Measurements from ENCODE around the gene AP2A1.

AP2A1 gene

GRCh38 chr19:49766007-49766929, 533 bp upstream of the AP2A1 start:
- peak; percentile 99 to 100 (median 100) for DNase-seq

GRCh38 chr19:49767381-49767780, 580 bp downstream of the AP2A1 start:
- DNase-seq: peak in 2 of 4 experiments; percentile 4 to 20

- DNase-seq: no peak
Measured at GRCh38 chr19:49767967-49768581, 1.3 kb downstream of the AP2A1 start.

- no peak for DNase-seq
Measured at GRCh38 chr19:49770529-49770928, 3.7 kb downstream of the AP2A1 start.

GRCh38 chr19:49771674-49772139, 4.9 kb downstream of the AP2A1 start:
- DNase-seq: no peak

GRCh38 chr19:49772850-49773432, 6.1 kb downstream of the AP2A1 start:
- no peak for DNase-seq

- no peak for DNase-seq
Measured at GRCh38 chr19:49773663-49774350, 7.0 kb downstream of the AP2A1 start.

GRCh38 chr19:49774969-49775368, 8.2 kb downstream of the AP2A1 start:
- DNase-seq: no peak

- DNase-seq: no peak
Measured at GRCh38 chr19:49775742-49776370, 9.1 kb downstream of the AP2A1 start.

- no peak for DNase-seq
Measured at GRCh38 chr19:49776371-49776764, 9.6 kb downstream of the AP2A1 start.

GRCh38 chr19:49779731-49780555, 13.1 kb downstream of the AP2A1 start:
- DNase-seq: peak; percentile 52 to 78 (median 67)

GRCh38 chr19:49780861-49781260, 14.1 kb downstream of the AP2A1 start:
- DNase-seq: no peak

- DNase-seq: peak in 3 of 4 experiments; percentile 16 to 37 (median 34)
Measured at GRCh38 chr19:49781394-49781793, 14.6 kb downstream of the AP2A1 start.

GRCh38 chr19:49782515-49782914, 15.7 kb downstream of the AP2A1 start:
- DNase-seq: no peak

- no peak for DNase-seq
Measured at GRCh38 chr19:49786376-49786820, 19.6 kb downstream of the AP2A1 start.

- no peak for DNase-seq
Measured at GRCh38 chr19:49787746-49788145, 20.9 kb downstream of the AP2A1 start.

- DNase-seq: no peak
Measured at GRCh38 chr19:49788857-49789256, 22.1 kb downstream of the AP2A1 start.

GRCh38 chr19:49790866-49791265, 24.1 kb downstream of the AP2A1 start:
- no peak for DNase-seq

- DNase-seq: no peak
Measured at GRCh38 chr19:49791776-49792445, 25.1 kb downstream of the AP2A1 start.

- DNase-seq: no peak
Measured at GRCh38 chr19:49792829-49793560, 26.2 kb downstream of the AP2A1 start.
